GM21786 (cell line): ENCODE measurements around the gene DOCK2.

Experiments used
- ATAC-seq: cut with Tn5 transposase; IDR thresholded peaks from one replicate; pipeline ENCODE4 v1.9.1; 2021; ENCODE audit not compliant: unreplicated experiment

Gene DOCK2

DNA sequence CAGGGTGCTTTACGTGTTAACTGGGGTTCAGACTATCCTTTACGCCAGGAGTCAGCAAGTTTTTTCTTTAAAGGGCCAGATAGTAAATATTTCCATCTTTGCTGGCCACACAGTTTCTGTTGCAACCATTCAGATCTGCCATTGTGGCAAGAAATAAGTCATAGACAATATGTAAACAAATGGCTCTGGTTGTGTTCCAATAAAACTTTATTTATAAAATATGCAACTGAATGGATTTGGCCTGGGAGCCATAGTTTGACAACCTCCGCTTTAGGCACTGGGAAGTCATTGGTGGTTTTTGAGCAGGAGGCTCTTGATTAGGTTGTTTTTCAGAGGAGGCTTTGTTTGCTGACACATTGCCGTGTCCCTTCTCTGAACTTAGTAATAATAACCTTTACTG lies 252.5 kb downstream of the DOCK2 start:
- ATAC-seq: no peak

DNA sequence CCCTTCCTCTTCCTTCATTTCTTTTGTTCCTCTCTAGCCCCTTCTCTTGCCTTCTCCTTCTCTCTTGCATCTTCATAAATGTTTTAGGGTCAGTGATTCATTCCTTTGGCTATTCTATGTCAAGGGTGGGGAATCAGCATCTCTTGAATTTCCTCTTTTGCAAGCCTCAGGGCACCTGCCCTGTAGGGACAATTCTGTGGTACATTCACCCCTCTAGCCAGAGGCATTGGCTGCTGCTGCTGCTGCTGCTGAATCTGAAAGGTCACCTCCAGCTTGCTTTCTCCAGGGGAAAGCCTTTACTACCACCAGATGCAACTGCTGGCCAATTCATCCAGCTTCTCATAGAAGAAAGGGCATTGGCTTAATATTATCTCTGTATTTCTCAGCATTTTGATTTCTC lies 255.9 kb downstream of the DOCK2 start:
- no peak for ATAC-seq

DNA sequence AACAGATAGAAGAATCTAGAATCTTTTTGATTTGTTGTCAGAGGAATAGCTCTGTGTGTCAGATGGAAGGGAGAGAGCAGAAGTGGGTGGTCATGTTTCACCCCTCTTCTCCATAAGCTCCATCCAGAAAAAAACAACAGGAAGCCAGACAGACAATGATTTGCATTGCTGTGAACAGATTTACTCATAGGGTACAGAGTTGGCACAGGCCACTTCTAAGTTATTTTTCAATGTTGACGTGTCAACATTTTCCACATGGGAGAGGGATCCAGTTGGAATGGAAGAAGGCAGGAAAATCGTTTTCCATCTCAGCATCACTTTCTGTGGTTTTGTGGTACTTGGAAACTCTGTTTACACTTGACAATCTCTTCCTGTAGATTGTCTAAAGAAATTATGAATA lies 256.5 kb downstream of the DOCK2 start:
- ATAC-seq: no peak

DNA sequence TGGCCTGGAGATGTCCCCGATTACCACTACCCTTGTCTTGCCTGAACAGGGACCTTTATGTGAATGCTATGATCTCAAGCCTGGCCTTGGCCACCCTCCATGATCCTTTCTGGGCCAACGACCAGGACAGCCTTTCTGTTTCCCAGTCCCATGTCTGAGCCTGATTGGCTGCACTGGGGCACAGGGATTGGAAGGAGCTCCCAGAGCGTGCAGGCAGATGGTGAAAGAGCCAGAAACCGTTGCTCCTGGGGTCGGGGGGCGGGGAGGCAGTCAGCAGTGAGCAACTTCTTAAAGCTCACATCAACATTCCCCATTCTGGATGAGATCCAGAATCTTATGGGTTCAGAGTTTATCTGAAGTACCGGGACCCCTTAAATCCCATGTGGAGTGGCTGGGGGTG lies 258.9 kb downstream of the DOCK2 start:
- ATAC-seq: no peak

DNA sequence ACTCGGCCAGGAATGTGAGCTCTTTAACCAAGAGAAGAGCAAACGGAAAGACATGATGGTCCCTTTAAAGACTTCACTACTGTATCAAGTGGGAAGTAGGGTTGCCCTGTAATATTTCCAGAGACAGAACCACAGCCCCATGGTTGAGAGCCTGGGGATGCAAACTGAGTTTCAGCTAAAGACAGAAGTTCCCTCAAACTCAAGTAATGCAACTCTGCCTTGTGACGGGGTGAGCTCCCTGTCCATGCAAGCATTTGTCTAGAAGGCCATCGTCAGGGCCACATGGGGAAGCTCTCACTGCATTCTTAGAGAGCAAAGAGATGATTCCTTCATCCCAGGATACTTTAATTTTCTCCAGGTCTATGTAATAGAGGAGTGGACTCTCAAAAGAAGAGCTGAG lies 260.4 kb downstream of the DOCK2 start:
- ATAC-seq: no peak

DNA sequence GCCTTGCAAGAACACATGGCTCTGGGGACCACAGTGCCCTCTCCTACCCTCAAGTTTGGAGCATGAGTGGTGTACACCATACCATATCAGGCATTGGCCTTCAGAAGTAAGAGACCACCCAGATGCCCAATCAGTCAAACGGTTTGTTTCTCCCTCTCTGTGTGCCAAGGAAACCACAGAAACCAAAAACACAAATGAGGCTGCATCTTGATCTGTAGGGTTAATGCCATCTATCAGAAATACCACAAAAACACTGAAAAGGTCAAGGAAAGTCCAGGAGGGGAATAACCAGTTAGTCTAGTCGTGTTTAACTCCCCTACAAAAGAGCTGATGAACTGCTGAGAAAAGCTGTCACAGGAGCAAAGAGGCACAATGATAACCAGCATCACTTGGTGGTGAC lies 264.8 kb downstream of the DOCK2 start:
- no peak for ATAC-seq

DNA sequence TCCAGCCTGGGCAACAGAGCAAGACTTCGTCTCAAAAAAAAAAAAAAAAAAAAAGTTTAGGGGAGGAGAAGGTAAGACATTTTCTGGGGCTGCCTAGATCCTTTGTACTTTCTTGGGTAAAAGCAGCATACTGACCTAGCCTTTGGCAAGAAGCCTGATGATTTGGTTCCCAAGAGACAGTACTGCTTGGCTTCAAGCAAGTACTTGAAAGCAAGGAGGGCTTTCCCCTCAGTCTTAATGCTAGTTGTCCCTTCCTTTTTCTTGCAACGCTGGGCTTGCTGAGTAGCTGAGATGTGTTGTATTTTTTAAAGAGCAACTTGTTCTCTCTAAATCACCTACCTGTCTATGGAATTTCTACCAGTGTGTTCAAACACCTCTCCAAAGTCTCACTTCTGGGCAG lies 267.0 kb downstream of the DOCK2 start:
- ATAC-seq: no peak

DNA sequence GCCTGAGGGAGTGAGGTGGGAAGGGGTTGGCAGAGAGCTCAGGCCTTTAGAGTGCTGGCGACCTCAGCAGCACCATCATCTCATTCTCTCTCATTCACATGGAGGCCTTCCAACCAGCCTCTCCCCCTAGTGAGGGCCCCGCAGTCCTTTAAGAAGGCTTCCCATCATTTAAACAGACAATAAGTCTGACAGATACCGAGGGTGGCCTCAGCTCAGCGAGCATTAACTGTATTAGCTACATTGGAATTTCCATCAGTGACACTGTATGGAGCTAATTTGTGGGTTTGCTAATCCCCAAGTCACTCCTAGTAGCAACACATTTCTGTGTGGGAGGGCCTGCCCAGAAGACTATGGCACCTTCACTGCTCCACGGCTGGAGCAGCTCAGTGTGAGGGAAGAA lies 267.4 kb downstream of the DOCK2 start:
- ATAC-seq: no peak

DNA sequence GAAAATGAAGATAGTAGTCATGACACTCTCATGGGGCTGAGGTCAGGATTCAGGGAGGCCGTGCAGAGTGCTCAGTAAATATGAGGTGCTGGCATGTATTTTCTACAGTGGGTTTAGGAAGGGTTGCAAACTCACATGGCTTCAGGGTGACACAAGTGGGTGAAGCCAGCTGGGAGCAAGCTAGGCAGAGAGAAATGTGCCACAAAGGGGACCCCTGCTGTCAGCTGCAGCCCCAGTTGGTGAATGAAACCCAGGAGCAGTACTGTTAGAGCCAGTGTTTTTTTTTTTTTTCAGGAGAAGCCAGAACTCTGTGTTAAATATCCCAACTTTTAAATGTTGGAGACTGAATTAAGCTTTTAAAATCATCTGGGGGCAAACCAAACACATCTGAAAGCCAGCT lies 267.9 kb downstream of the DOCK2 start:
- ATAC-seq: no peak

DNA sequence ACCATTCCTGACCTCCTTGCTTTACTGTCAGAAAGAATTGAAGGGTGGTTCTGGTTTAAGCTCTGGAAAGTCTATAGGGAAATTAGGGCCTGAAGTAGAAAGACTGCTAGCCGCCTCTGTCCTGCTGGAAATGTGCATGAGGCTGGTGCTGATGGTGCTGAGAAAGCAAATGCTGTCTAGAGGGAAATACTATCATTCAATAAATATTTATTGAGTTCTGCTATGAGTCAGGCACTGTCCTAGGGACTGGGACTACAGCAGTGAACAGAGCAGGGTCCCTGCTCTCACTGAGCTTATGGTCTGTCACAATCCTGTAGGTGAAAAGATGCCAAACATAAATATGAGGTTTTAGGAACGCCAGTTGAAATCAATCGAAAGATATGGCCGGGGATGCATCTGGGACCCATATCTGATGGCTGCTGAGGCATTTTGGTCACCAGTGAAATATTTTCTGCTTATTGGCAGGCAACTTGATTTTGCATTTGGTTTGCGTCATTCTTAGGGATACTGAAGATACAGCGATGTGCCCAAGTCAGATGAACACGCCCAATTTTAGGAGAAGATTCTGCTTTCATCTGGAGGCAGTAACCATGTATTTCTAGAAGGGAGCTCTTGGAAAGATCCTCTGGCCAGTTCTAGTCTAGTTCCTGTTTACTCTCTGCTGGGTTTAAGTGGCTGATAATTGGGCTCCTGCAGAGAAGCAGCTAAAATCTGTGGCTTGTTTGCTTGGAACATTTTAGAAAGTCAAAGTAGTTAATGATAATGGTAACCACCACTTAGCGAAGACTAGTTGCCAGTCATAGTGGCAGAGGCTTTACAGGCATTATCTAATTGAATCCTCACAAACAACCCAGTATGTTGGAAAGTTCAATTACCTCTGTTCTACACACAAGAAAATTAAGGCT lies 269.9 kb downstream of the DOCK2 start:
- no peak for ATAC-seq

DNA sequence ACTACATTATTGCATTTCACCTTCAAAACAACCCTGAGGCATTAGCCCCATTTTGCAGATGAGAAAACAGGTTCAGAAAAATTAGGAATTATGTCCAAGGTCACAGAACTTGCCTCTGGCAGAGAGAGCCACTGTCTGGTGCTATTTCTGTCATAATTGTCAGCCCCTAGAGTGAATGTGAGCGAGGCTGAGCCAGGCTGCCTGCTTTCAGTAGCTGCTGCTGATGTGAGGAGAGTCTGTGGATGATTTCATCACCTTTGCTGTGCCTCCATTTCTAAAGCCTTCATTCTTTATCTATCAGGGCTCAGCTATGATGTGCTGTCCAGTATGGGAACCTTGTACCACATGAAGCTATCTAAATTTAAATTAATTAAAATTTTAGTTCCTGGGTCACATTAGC lies 271.8 kb downstream of the DOCK2 start:
- ATAC-seq: no peak

DNA sequence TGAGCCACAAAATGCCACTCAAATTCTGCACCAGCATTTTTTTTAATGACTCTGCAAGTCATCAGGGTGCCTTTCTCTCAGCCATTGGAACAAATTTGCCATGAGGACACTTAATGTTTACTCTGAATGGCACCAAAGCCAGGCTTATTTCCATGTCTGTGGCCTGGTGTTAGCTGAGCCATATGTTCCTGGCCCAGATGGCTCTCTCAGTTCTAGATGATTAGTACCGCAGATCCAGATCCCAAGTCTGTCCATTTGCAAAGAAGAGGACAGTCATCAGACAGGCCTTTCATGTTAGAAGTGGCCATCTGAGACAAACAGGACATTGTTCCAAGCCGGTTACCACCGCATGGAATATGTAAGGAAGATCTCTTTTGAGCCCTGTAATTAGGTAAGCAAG lies 272.9 kb downstream of the DOCK2 start:
- no peak for ATAC-seq

DNA sequence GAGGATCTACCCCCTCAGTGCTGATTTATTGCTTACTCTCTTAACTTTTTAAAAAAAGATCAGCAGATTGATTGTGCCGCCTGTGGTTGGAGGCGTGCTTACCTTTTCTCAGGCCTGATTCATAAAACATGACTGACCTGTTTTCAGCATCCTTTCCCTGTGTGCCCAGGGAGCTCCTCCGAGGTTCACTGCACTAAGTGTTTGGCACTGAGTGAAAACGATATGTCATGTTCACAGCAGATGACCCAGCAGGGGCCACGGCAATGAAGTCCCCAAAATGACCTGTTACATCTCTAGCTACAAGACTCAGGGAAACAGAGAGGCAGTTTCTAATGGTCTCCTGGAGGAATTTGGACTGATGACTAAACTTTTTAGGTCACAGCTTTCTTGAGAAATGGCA lies 273.3 kb downstream of the DOCK2 start:
- no peak for ATAC-seq

DNA sequence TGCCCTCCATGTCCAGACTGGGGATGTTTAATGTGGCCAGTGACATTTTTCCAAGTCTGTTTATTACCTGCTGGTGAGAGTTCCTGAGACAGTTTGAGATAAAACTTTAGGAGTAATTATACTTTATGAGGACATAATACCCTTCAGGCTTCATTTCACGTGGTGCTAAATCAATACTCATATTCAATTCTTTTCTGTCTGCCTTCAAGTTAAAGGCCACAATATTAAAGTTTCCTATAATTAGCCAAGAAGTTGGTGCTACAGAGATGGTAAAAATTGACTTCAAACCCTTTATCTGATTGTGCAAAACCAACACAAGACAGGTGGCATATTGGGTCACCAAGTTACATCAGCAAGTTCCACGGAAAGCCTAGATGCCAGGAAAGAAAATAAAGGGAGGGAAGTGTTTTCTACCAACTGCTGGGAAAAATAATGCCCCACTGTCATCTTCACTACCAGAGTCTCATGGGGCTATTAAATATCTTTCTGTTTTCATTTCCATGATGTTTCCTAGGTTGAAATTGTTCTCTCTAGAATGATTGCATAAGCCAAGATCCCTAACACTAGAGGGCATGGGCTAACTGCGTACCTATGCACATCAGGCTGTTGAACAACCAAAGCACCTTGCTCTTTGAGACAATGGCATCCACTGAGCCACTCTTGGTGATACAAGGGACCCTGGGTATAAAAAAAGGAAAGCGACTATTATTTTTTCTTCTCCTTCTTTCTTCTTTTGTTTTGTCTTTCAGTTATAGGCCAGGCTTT lies 274.6 kb downstream of the DOCK2 start:
- ATAC-seq: no peak

DNA sequence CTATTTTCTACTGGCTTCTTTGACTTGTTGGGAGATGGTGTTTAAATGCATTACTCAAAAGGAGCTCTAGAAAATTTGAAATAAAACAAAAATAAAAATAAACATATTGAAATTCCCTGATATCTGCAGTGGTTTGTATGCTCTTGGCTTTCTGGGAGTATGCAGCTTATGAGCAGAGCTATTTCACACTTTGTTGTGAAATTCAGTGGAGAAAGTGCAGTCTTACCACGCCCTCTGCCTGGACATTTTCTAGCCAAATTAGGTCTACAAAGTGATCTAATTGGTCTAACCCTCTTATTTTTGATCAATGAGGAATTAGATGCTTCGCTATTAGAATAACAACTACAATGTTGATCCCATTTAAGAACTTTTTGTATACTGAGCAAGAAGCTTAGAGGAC lies 276.4 kb downstream of the DOCK2 start:
- ATAC-seq: no peak

DNA sequence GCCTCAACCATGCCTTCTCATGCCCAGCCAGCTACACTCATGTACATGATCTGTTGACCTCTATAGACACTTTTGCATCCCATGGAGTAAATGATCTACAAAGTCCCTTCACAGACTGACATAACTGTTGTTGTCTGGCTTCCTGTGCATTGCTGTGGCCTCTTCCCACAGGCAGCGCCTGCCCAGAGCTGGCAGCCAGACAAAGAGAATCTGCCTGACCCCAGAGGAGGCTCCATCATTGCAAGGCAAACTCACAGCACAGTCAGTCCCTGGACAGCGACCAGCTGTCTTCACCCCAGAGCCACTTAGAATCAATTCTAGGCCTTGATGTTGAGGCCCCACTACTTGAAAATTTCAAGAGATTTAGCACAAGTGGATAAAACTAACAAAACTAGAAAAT lies 277.7 kb downstream of the DOCK2 start:
- no peak for ATAC-seq

DNA sequence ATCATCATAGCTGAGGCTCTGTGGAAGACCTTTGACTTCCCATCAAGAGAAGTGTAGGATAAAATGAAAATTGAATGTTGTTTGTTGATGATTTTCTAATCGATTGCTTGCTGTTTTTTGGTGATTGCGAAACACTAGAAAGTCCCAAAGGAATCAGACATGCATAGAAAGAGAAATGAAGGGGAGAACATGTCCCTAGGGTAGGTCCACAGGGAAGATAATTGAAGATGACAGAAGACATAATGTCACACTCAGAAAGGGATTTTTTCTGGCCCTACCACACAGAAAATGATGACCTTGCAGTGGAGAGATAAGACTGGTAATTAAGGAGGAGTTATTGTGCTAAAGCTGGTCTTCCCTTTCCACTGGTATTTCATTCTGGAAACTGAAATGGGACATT lies 280.4 kb downstream of the DOCK2 start:
- ATAC-seq: no peak

DNA sequence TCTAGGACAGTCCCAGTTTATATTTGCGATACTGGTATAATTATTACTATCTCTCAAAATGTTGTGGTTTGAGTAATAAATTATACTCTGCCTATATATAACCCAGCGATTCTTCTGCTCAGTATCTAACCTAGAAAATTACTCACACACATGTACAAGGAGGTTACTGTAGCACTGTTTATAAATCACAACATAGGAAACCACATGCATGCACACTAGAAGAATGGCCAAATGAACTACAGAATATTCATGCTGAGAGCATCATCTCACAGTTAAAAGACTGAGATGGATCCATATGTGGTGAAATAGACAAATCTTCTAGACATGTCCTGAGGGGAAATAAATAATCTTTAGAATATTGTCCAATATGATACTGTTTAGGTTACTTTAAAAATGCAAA lies 281.2 kb downstream of the DOCK2 start:
- ATAC-seq: no peak

DNA sequence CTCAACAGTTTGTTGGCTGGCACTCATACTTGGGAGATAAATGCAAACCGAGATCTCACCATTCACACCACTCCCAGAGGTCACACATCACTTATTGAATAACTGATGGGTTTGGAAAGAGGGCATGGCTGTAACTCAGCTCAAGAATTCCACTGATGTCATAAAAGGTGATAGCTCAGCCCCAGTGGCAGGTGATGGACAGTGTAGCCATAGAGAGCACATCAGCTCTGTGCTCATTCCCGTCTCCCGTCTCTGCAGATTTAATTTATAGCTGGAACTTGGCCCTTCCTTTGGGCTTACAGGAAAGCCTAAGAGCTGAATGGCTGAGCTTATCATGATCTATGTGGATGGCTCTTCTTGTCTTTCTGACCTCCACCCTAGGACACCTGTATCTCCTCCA lies 283.4 kb downstream of the DOCK2 start:
- ATAC-seq: no peak

DNA sequence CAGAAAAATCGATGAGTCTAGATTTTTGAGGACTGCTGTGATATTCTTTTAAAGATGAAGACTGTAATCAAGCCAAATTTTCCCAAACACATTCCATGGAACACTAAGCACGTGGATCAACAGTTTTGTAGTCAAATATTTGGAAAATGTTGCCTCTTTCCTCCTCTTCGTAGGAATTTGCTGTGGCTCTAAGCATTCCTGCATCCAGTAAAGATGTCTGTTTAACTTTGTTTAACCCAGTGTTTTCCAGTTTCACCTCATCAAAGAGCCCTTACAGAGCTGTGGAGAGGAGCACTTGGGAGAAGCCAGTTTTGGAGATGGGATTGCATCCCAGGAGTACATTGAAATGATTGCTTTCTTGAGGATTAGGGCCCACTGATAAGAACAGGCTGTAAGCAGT lies 284.3 kb downstream of the DOCK2 start:
- no peak for ATAC-seq

DNA sequence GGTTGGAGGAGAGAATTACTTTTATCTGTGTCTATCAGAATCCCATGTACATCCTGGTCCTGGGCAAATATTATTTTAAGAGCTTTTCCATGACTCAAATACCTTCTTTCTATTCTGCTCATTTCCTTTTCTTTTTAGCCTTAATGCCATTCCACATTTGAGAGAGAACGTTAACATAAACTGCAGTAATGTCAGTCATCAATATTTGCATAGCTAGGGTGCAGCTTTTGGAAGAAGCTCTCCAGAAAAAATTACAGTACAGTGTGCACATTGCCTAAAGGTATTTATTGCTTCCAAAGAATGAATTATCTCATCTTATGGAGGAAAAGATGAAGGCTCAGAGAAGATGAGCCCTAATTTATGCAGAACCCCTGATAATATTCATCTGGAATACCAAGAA lies 284.9 kb downstream of the DOCK2 start:
- ATAC-seq: no peak

DNA sequence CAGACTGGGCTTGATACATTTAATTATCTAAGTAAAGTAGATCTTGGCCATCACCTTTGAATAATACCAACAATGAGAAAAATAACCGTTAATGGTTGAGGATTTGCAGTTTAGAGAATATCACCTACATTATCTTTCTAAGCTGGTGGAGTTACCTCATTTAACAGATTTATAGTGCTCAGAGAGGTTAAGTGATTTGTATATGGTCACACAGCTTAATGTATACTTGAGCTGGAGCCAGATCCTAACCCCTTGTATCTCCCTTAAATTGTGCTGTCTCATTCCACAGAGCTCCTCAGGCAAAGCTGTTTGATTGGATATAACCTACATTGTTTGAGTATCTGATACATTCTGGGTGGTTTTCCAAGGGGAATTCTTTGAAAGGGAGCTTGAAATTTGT lies 285.4 kb downstream of the DOCK2 start:
- ATAC-seq: no peak
